IMR-90 (cell line): ENCODE data around the gene PGBD1. TPM values are rescaled to one million over a fixed set of nuclear protein-coding genes. Genes with fewer than 3 reads are reported as not detected.
A peak's percentile ranks its signal among the peaks of the same experiment; 100 is the strongest.

Source experiments
- ATAC-seq: fragments of 200-7000 bp; cut with Tn5 transposase; 2 replicates; pipeline ENCODE4 v1.9.1; 2020; ENCODE audit warnings: low read depth, mild to moderate bottlenecking, moderate library complexity
- BruUV-seq: library from RNA; stranded (reverse); fragments of 400-500 nt; replicated peaks from 2 replicates; lab custom pipeline; 2021; lab: Mats Ljungman, UMichigan
- CTCF ChIA-PET: fragments of 300-600 bp; formaldehyde crosslinking; extraction: SDS; loops from one replicate; lab custom pipeline; 2021; ENCODE audit warnings: antibody characterized with exemption; lab: Yijun Ruan, JAX
- POLR2A ChIA-PET: fragments of 300-600 bp; sonication (Branson Sonifier 250); formaldehyde crosslinking; loops from one replicate; lab custom pipeline; 2022; ENCODE audit warnings: antibody characterized with exemption; ENCODE audit not compliant: unreplicated experiment; lab: Charles Lee
- DNase-seq: peaks from one replicate; pipeline ENCODE4 v3.0.0; 2013
- H2AFZ ChIP-seq: replicated peaks from 2 replicates; pipeline ENCODE3; 2013; ENCODE audit warnings: low read length, mild to moderate bottlenecking; ENCODE audit not compliant: poor library complexity
- H2AK5ac ChIP-seq: 2 replicates; pipeline ENCODE4 v1.6.1; 2013; ENCODE audit warnings: low read depth, low read length, inconsistent platforms
- H2AK9ac ChIP-seq: replicated peaks from 2 replicates; pipeline ENCODE3; 2013; ENCODE audit warnings: mild to moderate bottlenecking, low read depth, low read length, moderate library complexity; ENCODE audit not compliant: poor library complexity
- H2BK120ac ChIP-seq: 2 replicates; pipeline ENCODE4 v1.6.1; 2013; ENCODE audit warnings: low read depth, low read length, inconsistent platforms
- H2BK15ac ChIP-seq: 3 replicates; pipeline ENCODE4 v1.6.1; 2013; ENCODE audit warnings: low read depth, low read length, inconsistent platforms
- H2BK20ac ChIP-seq: 2 replicates; pipeline ENCODE4 v1.6.1; 2013; ENCODE audit warnings: low read depth, mild to moderate bottlenecking, inconsistent platforms, low read length, moderate library complexity
- H2BK5ac ChIP-seq: 2 replicates; pipeline ENCODE4 v1.6.1; 2013; ENCODE audit warnings: mild to moderate bottlenecking, low read depth, low read length, inconsistent platforms; ENCODE audit not compliant: poor library complexity, severe bottlenecking
- H3K14ac ChIP-seq: replicated peaks from 2 replicates; pipeline ENCODE4 v1.6.1; 2013; ENCODE audit warnings: low read depth, low read length, inconsistent platforms
- H3K18ac ChIP-seq: 2 replicates; pipeline ENCODE4 v1.6.1; 2013; ENCODE audit warnings: low read depth, low read length, control low read depth
- H3K23ac ChIP-seq: 2 replicates; pipeline ENCODE4 v1.6.1; 2013; ENCODE audit warnings: low read depth, low read length, inconsistent platforms
- H3K27ac ChIP-seq: 2 replicates; pipeline ENCODE4 v1.5.1; 2013; ENCODE audit warnings: mild to moderate bottlenecking, control low read depth, low read length; ENCODE audit not compliant: insufficient read depth
- H3K27me3 ChIP-seq: 2 replicates; pipeline ENCODE4 v1.6.1; 2013; ENCODE audit warnings: low read length; ENCODE audit not compliant: control insufficient read depth, insufficient read depth
- H3K36me3 ChIP-seq: 2 replicates; pipeline ENCODE4 v1.6.1; 2013; ENCODE audit warnings: low read length, mixed read lengths; ENCODE audit not compliant: control insufficient read depth, insufficient read depth
- H3K4ac ChIP-seq: 2 replicates; pipeline ENCODE4 v1.6.1; 2013; ENCODE audit warnings: low read depth, low read length, inconsistent platforms
- H3K4me1 ChIP-seq: 2 replicates; pipeline ENCODE4 v1.6.1; 2013; ENCODE audit warnings: low read length, mixed read lengths; ENCODE audit not compliant: control insufficient read depth, insufficient read depth
- H3K4me2 ChIP-seq: 2 replicates; pipeline ENCODE4 v1.6.1; 2013; ENCODE audit warnings: low read depth, mild to moderate bottlenecking, control low read depth, low read length, moderate library complexity
- H3K4me3 ChIP-seq: 2 replicates; pipeline ENCODE4 v1.5.1; 2013; ENCODE audit warnings: low read depth, mild to moderate bottlenecking, control low read depth, low read length, moderate library complexity; ENCODE audit not compliant: insufficient read depth
- H3K56ac ChIP-seq: 2 replicates; pipeline ENCODE4 v1.6.1; 2013; ENCODE audit warnings: low read length, inconsistent platforms; ENCODE audit not compliant: insufficient read depth; ENCODE audit errors: extremely low read depth
- H3K79me1 ChIP-seq, 2 experiments: 2 replicates each; pipeline ENCODE4 v1.6.1; 2013; ENCODE audit warnings: low read length in 2 of 2, inconsistent platforms in 1 of 2, low read depth in 1 of 2
- H3K9ac ChIP-seq: 2 replicates; pipeline ENCODE4 v1.6.1; 2013; ENCODE audit warnings: low read depth, low read length, control low read depth
- H3K9me1 ChIP-seq: 2 replicates; pipeline ENCODE4 v1.6.1; 2013; ENCODE audit warnings: low read length, inconsistent platforms; ENCODE audit not compliant: insufficient read depth
- H3K9me3 ChIP-seq: 2 replicates; pipeline ENCODE4 v1.6.1; 2013; ENCODE audit warnings: low read length; ENCODE audit not compliant: control insufficient read depth, insufficient read depth
- H4K20me1 ChIP-seq: 2 replicates; pipeline ENCODE4 v1.6.1; 2013; ENCODE audit warnings: low read length, inconsistent platforms; ENCODE audit not compliant: insufficient read depth
- H4K5ac ChIP-seq: 2 replicates; pipeline ENCODE4 v1.6.1; 2013; ENCODE audit warnings: mild to moderate bottlenecking, low read depth, low read length, control low read depth
- H4K8ac ChIP-seq, 2 experiments: 2 replicates each; pipeline ENCODE4 v1.6.1; 2013; ENCODE audit warnings: low read depth in 2 of 2, low read length in 2 of 2, control low read depth in 1 of 2, inconsistent platforms in 1 of 2
- H4K91ac ChIP-seq: 2 replicates; pipeline ENCODE4 v1.6.1; 2013; ENCODE audit warnings: low read depth, low read length, inconsistent platforms; ENCODE audit not compliant: insufficient read depth
- BHLHE40 ChIP-seq: fragments of 150-350 bp; IDR thresholded peaks from 2 replicates; pipeline ENCODE4 v1.6.1; 2016; ENCODE audit warnings: mild to moderate bottlenecking, low read depth, low read length
- CEBPB ChIP-seq: IDR thresholded peaks from 2 replicates; pipeline ENCODE4 v1.6.1; 2012; ENCODE audit warnings: low read depth, low read length, improper control_type of control experiment
- CHD1 ChIP-seq: IDR thresholded peaks from 2 replicates; pipeline ENCODE4 v1.6.1; 2012; ENCODE audit warnings: low read depth, low read length, improper control_type of control experiment
- FOS ChIP-seq: fragments of 150-350 bp; IDR thresholded peaks from 2 replicates; pipeline ENCODE4 v1.6.1; 2016; ENCODE audit warnings: low read depth, low read length
- MAFK ChIP-seq: IDR thresholded peaks from 2 replicates; pipeline ENCODE4 v1.6.1; 2012; ENCODE audit warnings: low read depth, low read length, improper control_type of control experiment
- MAZ ChIP-seq: IDR thresholded peaks from 2 replicates; pipeline ENCODE4 v1.6.1; 2012; ENCODE audit warnings: low read depth, mild to moderate bottlenecking, low read length, improper control_type of control experiment, moderate library complexity, borderline replicate concordance
- MXI1 ChIP-seq: IDR thresholded peaks from 2 replicates; pipeline ENCODE4 v1.6.1; 2012; ENCODE audit warnings: low read depth, mild to moderate bottlenecking, low read length, moderate library complexity, borderline replicate concordance
- NFE2L2 ChIP-seq: fragments of 150-350 bp; IDR thresholded peaks from 2 replicates; pipeline ENCODE4 v1.6.1; 2016; ENCODE audit warnings: low read depth, mild to moderate bottlenecking, low read length
- POLR2A ChIP-seq: IDR thresholded peaks from 2 replicates; pipeline ENCODE4 v1.6.1; 2012; ENCODE audit warnings: mild to moderate bottlenecking, low read depth, low read length
- RCOR1 ChIP-seq: IDR thresholded peaks from 2 replicates; pipeline ENCODE4 v1.6.1; 2012; ENCODE audit warnings: mild to moderate bottlenecking, low read length, improper control_type of control experiment; ENCODE audit not compliant: insufficient replicate concordance
- SMC3 ChIP-seq: fragments of 150-350 bp; IDR thresholded peaks from 2 replicates; pipeline ENCODE4 v1.6.1; 2016; ENCODE audit warnings: low read depth, mild to moderate bottlenecking, antibody characterized with exemption, low read length, moderate library complexity
- WGBS, 2 experiments: methylation state at CpG; one replicate each; pipeline versions ENCODE4 v1.1.5 to v1.1.7; 2013; ENCODE audit warnings: missing lambda C conversion rate in 2 of 2; ENCODE audit not compliant: insufficient read length in 1 of 2; ENCODE audit errors: extremely low coverage in 2 of 2; 5-methylcytosine and 5-hydroxymethylcytosine counted together
- dilution Hi-C: fragments of 300-500 bp; cut with HindIII; formaldehyde crosslinking; loops from one replicate; pipeline ENCODE4 v1.14.3; 2018; ENCODE audit warnings: low sequenced_read_pairs; ENCODE audit not compliant: unreplicated experiment
- in situ Hi-C: fragments of 300-500 bp; cut with MboI; formaldehyde crosslinking; loops from 3 replicates; pipeline ENCODE4 v1.14.3; 2019; ENCODE audit warnings: low sequenced_read_pairs, inconsistent platforms, mixed read lengths
- intact Hi-C: fragments of 100-400 bp; cut with micrococcal nuclease; formaldehyde crosslinking; loops from 2 replicates; pipeline ENCODE4 v1.10.0; 2022
- polyA plus RNA-seq, 3 experiments: library from polyadenylated mRNA; depleted of rRNA; stranded (reverse); fragments of >200 nt; gene quantifications; 2 replicates each; pipeline ENCODE4 v1.2.3, GENCODE V29; 2012; ENCODE audit warnings: low replicate concordance in 1 of 3
- total RNA-seq: library from RNA; depleted of rRNA; stranded (reverse); fragments of >200 nt; gene quantifications from 2 replicates; pipeline ENCODE4 v1.2.3, GENCODE V29; 2012
- TF ChIP-seq, protein P1 (sequence below): conservative IDR thresholded peaks from 2 replicates; pipeline ENCODE4 v1.5.1; 2012; ENCODE audit warnings: mild to moderate bottlenecking, low read depth, low read length, improper control_type of control experiment
- TF ChIP-seq, protein P2 (sequence below): fragments of 150-350 bp; IDR thresholded peaks from 2 replicates; pipeline ENCODE4 v1.6.1; 2016; ENCODE audit warnings: low read depth, mild to moderate bottlenecking, low read length, moderate library complexity, borderline replicate concordance
- TF ChIP-seq, protein P3 (sequence below): fragments of 150-350 bp; IDR thresholded peaks from 2 replicates; pipeline ENCODE4 v1.6.1; 2017; ENCODE audit warnings: mild to moderate bottlenecking, antibody characterized with exemption, low read length, low read depth

PGBD1 gene
- total and polyA plus RNA-seq, 2 of the 4 experiments (the other 2 are of a cell fraction): 3.9 to 6.3 TPM

DNA sequence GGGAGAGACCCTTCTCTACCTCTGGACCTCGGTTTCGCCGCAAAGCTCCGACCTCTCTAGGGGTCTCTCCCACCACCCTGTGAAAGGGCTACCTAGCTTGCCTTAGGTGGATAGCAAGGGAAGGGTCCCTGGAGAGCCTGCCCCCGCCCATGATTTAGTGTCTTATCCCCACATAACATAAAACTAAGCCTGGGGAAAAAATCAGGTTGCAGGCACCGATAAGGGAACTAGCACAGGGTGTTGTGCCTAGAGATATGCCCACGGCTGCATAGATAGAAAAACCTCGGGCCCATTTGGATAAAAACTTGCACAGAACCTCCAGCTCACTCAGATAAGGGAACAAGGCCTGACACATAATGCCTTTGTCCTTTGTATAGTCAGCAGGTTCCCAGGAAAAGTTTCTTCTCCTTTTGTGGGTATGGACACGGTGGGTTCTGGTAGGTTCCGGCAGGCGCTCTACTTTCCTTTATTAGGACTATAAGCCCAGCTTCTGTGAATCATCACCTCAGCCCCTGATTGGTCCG, 53.7 kb downstream of the PGBD1 start:
- H3K27ac ChIP-seq: peak overlapping the region; percentile 55
- no peak for ATAC-seq
- intact Hi-C loops: loop anchor here (5.0 kb wide), 2 partner anchors 68 to 253 kb away; partner anchors contain the start of genes ZNF165 and ZSCAN26
- TF ChIP-seq BHLHE40 (no peak), MXI1 (no peak), MAZ (no peak), SMC3 (no peak), CHD1 (no peak), CEBPB (no peak), POLR2A (no peak), FOS (no peak), NFE2L2 (no peak), MAFK (no peak), RCOR1 (no peak)
- TF ChIP-seq, protein P1, sequence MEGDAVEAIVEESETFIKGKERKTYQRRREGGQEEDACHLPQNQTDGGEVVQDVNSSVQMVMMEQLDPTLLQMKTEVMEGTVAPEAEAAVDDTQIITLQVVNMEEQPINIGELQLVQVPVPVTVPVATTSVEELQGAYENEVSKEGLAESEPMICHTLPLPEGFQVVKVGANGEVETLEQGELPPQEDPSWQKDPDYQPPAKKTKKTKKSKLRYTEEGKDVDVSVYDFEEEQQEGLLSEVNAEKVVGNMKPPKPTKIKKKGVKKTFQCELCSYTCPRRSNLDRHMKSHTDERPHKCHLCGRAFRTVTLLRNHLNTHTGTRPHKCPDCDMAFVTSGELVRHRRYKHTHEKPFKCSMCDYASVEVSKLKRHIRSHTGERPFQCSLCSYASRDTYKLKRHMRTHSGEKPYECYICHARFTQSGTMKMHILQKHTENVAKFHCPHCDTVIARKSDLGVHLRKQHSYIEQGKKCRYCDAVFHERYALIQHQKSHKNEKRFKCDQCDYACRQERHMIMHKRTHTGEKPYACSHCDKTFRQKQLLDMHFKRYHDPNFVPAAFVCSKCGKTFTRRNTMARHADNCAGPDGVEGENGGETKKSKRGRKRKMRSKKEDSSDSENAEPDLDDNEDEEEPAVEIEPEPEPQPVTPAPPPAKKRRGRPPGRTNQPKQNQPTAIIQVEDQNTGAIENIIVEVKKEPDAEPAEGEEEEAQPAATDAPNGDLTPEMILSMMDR: no peak
- TF ChIP-seq, protein P2, sequence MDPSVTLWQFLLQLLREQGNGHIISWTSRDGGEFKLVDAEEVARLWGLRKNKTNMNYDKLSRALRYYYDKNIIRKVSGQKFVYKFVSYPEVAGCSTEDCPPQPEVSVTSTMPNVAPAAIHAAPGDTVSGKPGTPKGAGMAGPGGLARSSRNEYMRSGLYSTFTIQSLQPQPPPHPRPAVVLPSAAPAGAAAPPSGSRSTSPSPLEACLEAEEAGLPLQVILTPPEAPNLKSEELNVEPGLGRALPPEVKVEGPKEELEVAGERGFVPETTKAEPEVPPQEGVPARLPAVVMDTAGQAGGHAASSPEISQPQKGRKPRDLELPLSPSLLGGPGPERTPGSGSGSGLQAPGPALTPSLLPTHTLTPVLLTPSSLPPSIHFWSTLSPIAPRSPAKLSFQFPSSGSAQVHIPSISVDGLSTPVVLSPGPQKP: no peak
- TF ChIP-seq, protein P3, sequence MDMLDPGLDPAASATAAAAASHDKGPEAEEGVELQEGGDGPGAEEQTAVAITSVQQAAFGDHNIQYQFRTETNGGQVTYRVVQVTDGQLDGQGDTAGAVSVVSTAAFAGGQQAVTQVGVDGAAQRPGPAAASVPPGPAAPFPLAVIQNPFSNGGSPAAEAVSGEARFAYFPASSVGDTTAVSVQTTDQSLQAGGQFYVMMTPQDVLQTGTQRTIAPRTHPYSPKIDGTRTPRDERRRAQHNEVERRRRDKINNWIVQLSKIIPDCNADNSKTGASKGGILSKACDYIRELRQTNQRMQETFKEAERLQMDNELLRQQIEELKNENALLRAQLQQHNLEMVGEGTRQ: no peak

More for the DNA sequence above, 53.7 kb downstream of the PGBD1 start:
- Histone ChIP-seq H4K5ac (peak overlapping the region; percentile 51), H3K4me3 (peak overlapping the region; percentile 41), H4K20me1 (no peaks in the 10 kb centered on the region), H3K4me1 (peaks cover 2% of the 10 kb centered on the region; the same call in 1 of the 2 replicates), H3K79me1 (peaks cover 0 to 11% of the 10 kb centered on the region in 2 experiments; a peak in 2 of 4 replicates), H3K56ac (peak overlapping the region; percentile 48), H2BK5ac (peak overlapping the region; percentile 22), H3K9ac (peak overlapping the region; percentile 47), H2BK120ac (peak overlapping the region; percentile 62; the same call in 1 of the 2 replicates), H2AK5ac (no peak overlapping the region; the same call in 1 of the 2 replicates), H2BK15ac (0 out of 3 replicates have a peak overlapping the region, but pooled peaks have one; percentile 24), H2AFZ (peak overlapping the region; percentile 96), H3K4ac (peak overlapping the region; percentile 55), H3K18ac (peak overlapping the region; percentile 11; the same call in 1 of the 2 replicates), H2BK20ac (peak overlapping the region; percentile 18; the same call in 1 of the 2 replicates), H3K27me3 (no peaks in the 10 kb centered on the region), H4K91ac (peak overlapping the region; percentile 9; the same call in 1 of the 2 replicates), H3K9me3 (no peaks in the 10 kb centered on the region), H3K4me2 (peak overlapping the region; percentile 74), H2AK9ac (no peak overlapping the region), H3K9me1 (no peaks in the 10 kb centered on the region), H4K8ac (peak overlapping the region; percentile 45 to 81), H3K36me3 (no peaks in the 10 kb centered on the region), H3K23ac (peak overlapping the region; percentile 18; the same call in 1 of the 2 replicates), H3K14ac (0 out of 2 replicates have a peak overlapping the region, but pooled peaks have one; percentile 53)
- in situ Hi-C loops: no loop called here
- ChIA-PET POLR2A (interaction anchor here (0.6 to 1.0 kb wide), 2 partner anchors 21 to 1171 kb away, joined by 3 to 5 read pairs; no protein-coding TSS in a partner anchor), CTCF (interaction anchor here (0.9 to 1.0 kb wide), 3 partner anchors 17 to 106 kb away, joined by 3 to 4 read pairs (median 3); no protein-coding TSS in a partner anchor)
- TSS peak; percentile 74 for BruUV-seq
- DNase-seq: no peak
- WGBS, 2 experiments: 0% methylated on average over 1 of the region's 12 CpGs; no CpG with 5 or more reads in 1 of the 2 experiments
- dilution Hi-C loops: no loop called here
